Measurements from ENCODE around the gene ITGB8. TPM values are rescaled to one million over a fixed set of nuclear protein-coding genes. Genes with fewer than 3 reads are reported as not detected.

The ITGB8 gene
- polyA plus RNA-seq, 1 donor from 2014 or later, result 12.2 TPM

- TF ChIP-seq CTCF (IDR thresholded peaks at IDR 0.05; ENCODE audit: poor library complexity, severe bottlenecking), result no peak
Measured at GRCh38 chr7:20320322-20320721, 10.4 kb upstream of the ITGB8 start (continued).

- Histone ChIP-seq H3K9me3 (ENCODE audit: low read length) (no peaks in the 10 kb centered on the region), H2AFZ (ENCODE audit: low read depth, low read length) (no peak overlapping the region), H3K9me2 (ENCODE audit: insufficient read depth, low read length) (no peaks in the 10 kb centered on the region), H3K36me3 (ENCODE audit: insufficient read depth, low read length) (no peaks in the 10 kb centered on the region), H3K27me3 (ENCODE audit: insufficient read depth, low read depth, low read length) (no peaks in the 10 kb centered on the region), H3K27ac (ENCODE audit: low read length) (no peak overlapping the region), H3F3A (ENCODE audit: insufficient read depth, low read length, poor library complexity, severe bottlenecking) (no peaks in the 10 kb centered on the region), H3K4me3 (ENCODE audit: low read length) (no peak overlapping the region), H3K79me2 (replicated peaks; ENCODE audit: insufficient read depth, low read length) (no peaks in the 10 kb centered on the region), H3K9ac (ENCODE audit: low read length) (no peak overlapping the region), H3K4me2 (ENCODE audit: low read length) (no peak overlapping the region), H4K20me1 (ENCODE audit: insufficient read depth) (no peaks in the 10 kb centered on the region)
- TF ChIP-seq POLR2AphosphoS5 (IDR thresholded peaks at IDR 0.05) (no peak), CTCF (IDR thresholded peaks at IDR 0.05; ENCODE audit: poor library complexity, severe bottlenecking) (no peak), RAD21 (conservative IDR thresholded peaks at IDR 0.05) (no peak), EP300 (conservative IDR thresholded peaks at IDR 0.05; ENCODE audit: poor library complexity, severe bottlenecking) (no peak), REST (IDR thresholded peaks at IDR 0.05; ENCODE audit: borderline replicate concordance) (no peak), SMC3 (conservative IDR thresholded peaks at IDR 0.05; ENCODE audit: poor library complexity) (no peak), EZH2 (IDR thresholded peaks at IDR 0.05; ENCODE audit: borderline replicate concordance, insufficient read depth, low read length, poor library complexity, severe bottlenecking) (no peak), TAF1 (IDR thresholded peaks at IDR 0.05; ENCODE audit: low read depth) (no peak), MXI1 (conservative IDR thresholded peaks at IDR 0.05; ENCODE audit: poor library complexity, severe bottlenecking) (no peak)
Measured at GRCh38 chr7:20320786-20321185, 9.9 kb upstream of the ITGB8 start.

- Histone ChIP-seq H3K4me2 (ENCODE audit: low read length) (no peak overlapping the region), H2AFZ (ENCODE audit: low read depth, low read length) (no peak overlapping the region), H3K9ac (ENCODE audit: low read length) (no peak overlapping the region), H3K9me3 (ENCODE audit: low read length) (no peaks in the 10 kb centered on the region), H3K27me3 (ENCODE audit: insufficient read depth, low read depth, low read length) (no peaks in the 10 kb centered on the region), H3K27ac (ENCODE audit: low read length) (no peak overlapping the region), H3K9me2 (ENCODE audit: insufficient read depth, low read length) (no peaks in the 10 kb centered on the region), H3K36me3 (ENCODE audit: insufficient read depth, low read length) (no peaks in the 10 kb centered on the region), H4K20me1 (ENCODE audit: insufficient read depth) (no peaks in the 10 kb centered on the region), H3K79me2 (replicated peaks; ENCODE audit: insufficient read depth, low read length) (no peaks in the 10 kb centered on the region), H3F3A (ENCODE audit: insufficient read depth, low read length, poor library complexity, severe bottlenecking) (no peaks in the 10 kb centered on the region), H3K4me3 (ENCODE audit: low read length) (no peak overlapping the region)
- TF ChIP-seq REST (IDR thresholded peaks at IDR 0.05; ENCODE audit: borderline replicate concordance) (no peak), EP300 (conservative IDR thresholded peaks at IDR 0.05; ENCODE audit: poor library complexity, severe bottlenecking) (no peak), RAD21 (conservative IDR thresholded peaks at IDR 0.05) (no peak), POLR2AphosphoS5 (IDR thresholded peaks at IDR 0.05) (no peak), MXI1 (conservative IDR thresholded peaks at IDR 0.05; ENCODE audit: poor library complexity, severe bottlenecking) (no peak), SMC3 (conservative IDR thresholded peaks at IDR 0.05; ENCODE audit: poor library complexity) (no peak), CTCF (IDR thresholded peaks at IDR 0.05; ENCODE audit: poor library complexity, severe bottlenecking) (no peak), EZH2 (IDR thresholded peaks at IDR 0.05; ENCODE audit: borderline replicate concordance, insufficient read depth, low read length, poor library complexity, severe bottlenecking) (no peak), TAF1 (IDR thresholded peaks at IDR 0.05; ENCODE audit: low read depth) (no peak)
Measured at GRCh38 chr7:20323595-20323994, 7.1 kb upstream of the ITGB8 start.
